ENCODE data around the gene FAT1.

GRCh38 chr4:186691396-186691795, 32.3 kb downstream of the FAT1 start:
- no peak for TF ChIP-seq CTCF (IDR thresholded peaks at IDR 0.05)
- TF ChIP-seq EZH2 (IDR thresholded peaks at IDR 0.05; ENCODE audit: borderline replicate concordance, insufficient read depth, low read depth, low read length, poor library complexity, severe bottlenecking) = no peak
